NCI-H1105 (cell line): Measurements from ENCODE around the gene LSM10.

Experiments
- DNase-seq: peaks from one replicate; lab custom pipeline; 2025; lab: John Stamatoyannopoulos, UW

Gene LSM10

DNA sequence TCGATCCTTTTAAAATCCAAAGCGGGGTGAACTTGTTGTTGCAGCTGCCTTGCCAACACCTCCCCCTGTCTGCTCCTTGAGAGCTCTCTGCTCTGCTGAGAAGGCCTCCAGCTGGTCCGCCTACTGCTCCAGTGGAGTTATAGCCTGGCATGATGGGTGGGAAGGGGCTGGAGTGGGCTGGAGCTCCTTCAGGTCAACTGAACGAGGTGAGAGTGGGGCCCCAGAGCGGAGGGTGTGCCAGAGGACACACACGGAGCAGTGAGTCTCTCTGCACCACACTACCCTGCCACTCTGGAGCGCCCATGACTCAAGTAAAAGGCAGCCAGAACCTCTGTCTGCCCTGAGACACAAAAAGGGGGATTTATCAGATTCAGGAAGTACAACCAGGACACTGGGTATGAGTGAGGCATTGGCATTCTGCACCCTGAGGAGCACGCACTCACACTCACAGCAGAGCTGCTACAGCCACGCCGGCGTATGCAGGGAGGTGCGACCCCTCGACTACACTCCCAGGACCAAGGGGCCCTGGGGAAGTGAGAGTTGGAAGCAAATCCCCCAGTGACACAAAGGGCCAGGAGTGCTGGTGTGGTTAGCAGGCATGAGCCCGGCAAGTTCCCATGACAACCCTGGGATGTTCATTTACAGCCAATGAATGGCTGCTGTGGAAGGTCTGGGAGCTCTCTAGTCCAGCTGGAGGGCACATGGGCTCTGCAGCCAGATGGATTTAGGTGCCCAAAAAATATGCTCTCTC is 46.3 kb downstream of the LSM10 start:
- no peak for DNase-seq

DNA sequence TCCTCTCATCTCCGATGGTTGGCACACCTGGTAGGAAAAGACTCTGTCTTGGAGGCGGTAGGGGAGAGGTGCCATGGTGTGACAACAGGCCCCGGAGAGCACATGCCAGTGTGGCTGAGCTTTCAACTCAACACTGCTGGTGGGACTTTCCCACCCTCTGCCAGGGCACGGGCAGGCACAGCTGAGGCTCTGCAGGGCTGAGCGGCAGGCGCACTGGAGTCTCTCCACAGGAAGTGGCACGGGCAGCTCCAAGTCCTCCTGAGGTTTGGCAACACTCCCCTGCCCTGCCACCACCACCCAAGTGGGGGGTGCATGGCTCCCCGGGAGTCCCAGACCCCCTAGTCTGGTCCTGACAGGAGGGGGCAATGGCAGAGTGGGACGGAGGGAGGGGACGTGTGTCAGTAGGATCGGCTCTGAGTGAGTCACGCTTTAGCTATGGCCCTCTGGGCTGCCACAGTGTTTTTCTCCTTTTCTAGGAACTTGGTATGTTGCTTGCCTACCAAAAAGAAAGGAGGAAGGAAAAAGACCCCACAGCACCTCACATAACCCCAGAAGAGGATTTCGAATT is 47.0 kb downstream of the LSM10 start:
- no peak for DNase-seq

DNA sequence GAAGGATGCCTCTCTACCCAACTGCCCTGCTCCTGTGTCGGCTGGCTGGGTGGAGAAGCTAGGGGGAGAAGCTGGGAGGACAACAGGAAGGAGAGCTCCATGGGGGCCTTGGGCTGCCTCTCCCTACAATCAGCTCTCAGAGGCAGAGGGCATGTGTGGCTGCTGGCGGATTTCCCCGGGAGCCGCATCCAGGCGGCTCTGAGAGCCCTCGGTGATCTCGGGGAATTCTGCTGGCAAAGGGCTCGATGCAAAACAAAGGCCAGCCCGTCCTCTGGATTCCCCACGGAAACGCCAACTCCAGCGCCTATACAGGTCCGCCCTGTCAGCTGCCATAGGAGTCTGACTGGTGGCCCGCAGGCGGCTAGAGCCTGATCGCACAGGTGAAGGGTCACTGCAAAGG is 47.9 kb downstream of the LSM10 start:
- no peak for DNase-seq

DNA sequence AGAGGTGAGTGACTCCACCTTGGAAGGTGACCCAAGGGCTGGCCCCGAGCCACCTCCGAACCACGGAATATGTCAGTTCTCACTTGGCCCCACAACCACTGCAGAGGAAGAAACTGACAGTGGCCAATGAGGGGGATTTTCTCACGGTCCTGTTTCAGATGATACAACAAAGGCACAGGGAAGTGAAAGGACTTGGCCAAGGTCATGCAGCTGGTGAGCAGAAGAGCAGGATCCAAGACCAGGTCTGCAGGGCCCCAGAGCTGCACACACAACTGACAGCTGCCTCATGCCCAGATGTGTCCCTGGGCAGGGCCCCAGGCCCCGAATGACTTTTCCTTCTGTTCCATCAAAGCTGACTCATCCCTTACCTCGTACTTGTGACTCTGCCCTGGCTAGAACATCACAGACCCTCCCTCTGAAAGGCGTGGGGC is 48.5 kb downstream of the LSM10 start:
- DNase-seq: no peak

DNA sequence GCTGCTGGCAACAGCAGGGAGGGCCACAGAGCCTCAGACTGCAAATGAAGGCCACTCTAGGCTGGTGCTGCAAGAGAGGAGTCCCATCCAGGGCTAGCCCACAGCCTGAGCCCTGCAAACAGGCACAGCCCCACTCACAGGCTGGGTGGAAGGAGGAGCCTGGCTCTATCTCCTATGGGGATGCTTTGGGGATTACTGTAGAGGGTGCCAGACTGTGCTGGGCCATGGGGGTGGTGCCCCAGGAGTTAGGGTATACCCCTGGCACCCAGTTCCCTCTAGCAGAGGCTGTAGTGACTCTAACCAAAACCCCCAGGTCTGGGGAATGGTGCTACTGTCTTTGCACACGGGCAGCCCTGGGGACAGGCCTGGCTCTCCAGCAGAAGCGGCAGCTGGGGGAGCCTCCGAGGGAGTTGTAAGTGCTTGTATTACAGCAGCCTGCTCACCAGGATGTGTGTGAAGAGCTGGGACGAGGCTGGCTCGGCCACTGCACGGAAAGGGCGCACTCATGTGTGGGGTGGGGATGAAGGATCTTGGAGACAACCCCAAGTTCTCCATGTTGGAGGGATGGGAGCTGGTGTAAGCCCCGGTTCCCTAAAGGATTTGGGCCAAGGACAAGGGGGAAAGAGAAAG is 50.9 kb downstream of the LSM10 start:
- no peak for DNase-seq

DNA sequence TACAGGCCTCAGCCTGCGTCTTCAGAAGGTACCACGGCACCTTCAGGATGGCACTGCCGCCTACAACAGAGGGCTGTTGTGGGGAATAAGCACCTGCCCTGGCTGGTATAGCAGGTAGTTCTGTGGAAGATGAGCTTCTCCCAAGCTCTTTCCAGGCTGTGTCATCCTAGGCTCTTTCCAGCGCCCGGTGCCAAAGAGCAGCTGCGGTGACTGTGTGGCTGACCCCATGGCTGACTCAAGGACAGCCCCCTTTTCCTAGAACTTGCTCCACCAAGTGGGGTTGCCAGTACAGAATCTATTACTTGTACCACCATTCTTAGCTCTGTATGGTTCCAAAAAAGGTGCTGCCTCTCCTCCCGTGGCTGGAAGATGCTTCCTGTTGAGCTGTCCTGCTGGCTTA is 52.4 kb downstream of the LSM10 start:
- no peak for DNase-seq

DNA sequence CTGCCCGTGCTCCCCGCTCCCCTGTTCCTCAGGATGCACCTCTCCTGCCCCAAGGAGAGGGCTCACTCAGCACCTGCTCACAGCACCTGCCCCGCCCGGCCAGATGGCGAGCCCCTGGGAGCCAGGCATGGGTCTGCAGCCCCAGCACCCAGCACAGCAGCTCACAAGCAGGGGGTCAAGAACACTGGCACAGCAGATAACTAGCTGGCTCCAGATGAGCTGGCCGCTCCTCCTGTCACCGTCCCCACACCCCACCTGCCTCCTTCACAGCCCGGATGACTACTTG is 53.4 kb downstream of the LSM10 start:
- DNase-seq: no peak

DNA sequence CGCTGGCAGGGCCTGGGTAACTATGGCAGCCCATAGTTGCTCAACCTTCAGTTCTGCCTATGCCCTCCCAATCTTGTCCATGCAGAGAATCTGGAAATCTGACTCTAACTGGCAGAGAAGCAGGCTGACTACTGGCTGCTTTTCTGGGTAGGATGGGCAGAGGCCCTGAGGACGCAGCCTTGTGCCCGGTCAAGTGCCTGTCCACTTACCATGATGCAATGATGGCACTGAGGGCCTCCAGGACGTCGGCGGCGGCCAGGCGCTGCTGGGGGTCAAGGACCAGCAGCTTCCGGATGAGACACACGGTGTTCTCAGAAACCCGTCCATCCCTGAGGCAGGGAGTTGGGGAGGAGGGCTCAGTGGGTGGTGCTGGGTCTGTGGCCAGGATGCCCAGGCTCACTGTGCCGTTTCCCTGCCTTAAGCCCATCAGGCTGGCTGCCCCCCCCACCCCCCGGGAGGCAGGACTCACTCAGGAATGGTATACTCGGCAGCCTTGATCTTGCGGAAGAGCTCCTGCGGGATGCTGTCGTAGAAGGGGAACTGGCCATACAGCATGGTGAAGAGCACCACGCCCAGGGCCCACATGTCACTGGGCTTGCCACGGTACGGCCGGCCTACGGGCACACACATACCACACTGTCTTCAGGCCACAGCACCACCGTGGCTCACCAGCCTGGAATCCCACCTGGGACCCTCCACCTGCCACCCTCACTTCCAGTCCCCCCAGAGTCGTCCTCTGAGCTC is 53.9 kb downstream of the LSM10 start:
- no peak for DNase-seq
